OCI-LY1 (cell line): Measurements from ENCODE around the gene SLC25A11.

ENCODE experiments used
- CTCF ChIP-seq: fragments of 200-600 bp; sonication (generic), shearing (Covaris generic); IDR thresholded peaks from 2 replicates; pipeline ENCODE4 v1.5.1; 2017; ENCODE audit warnings: mild to moderate bottlenecking, antibody characterized with exemption, low read length, moderate library complexity, mixed read lengths
- EZH2 ChIP-seq: fragments of 200-600 bp; sonication (generic), shearing (Covaris generic); IDR thresholded peaks from 2 replicates; pipeline ENCODE4 v1.8.0; 2017; ENCODE audit warnings: borderline replicate concordance, mixed run types, mild to moderate bottlenecking, antibody characterized with exemption, low read length, moderate library complexity, mixed read lengths

- TF ChIP-seq CTCF: peak; percentile 70
- TF ChIP-seq EZH2: no peak
Measured at GRCh38 chr17:4908711-4909496, 30.9 kb downstream of the SLC25A11 start.
